Endodermal cell (in vitro differentiated cells): ENCODE measurements around the gene ELMO1. TPM values are rescaled to one million over a fixed set of nuclear protein-coding genes. Genes with fewer than 3 reads are reported as not detected.
A peak's percentile ranks its signal among the peaks of the same experiment; 100 is the strongest.

ENCODE experiments used
- DNase-seq: peaks from one replicate; pipeline ENCODE4 v3.0.0-alpha.2; 2017
- H3K27ac ChIP-seq: 2 replicates; pipeline ENCODE4 v1.5.1; 2013; ENCODE audit warnings: mild to moderate bottlenecking, low read depth, low read length, moderate library complexity
- H3K27me3 ChIP-seq: 2 replicates; pipeline ENCODE4 v1.6.1; 2013; ENCODE audit warnings: mild to moderate bottlenecking, low read length, moderate library complexity; ENCODE audit not compliant: insufficient read depth, control insufficient read depth, poor library complexity, severe bottlenecking
- H3K36me3 ChIP-seq: 2 replicates; pipeline ENCODE4 v1.7.0; 2013; ENCODE audit warnings: mild to moderate bottlenecking, low read length, moderate library complexity; ENCODE audit not compliant: control insufficient read depth, insufficient read depth
- H3K4me1 ChIP-seq: one replicate; pipeline ENCODE4 v1.7.0; 2013; ENCODE audit warnings: low read length; ENCODE audit not compliant: control insufficient read depth, insufficient read depth
- H3K4me3 ChIP-seq: 2 replicates; pipeline ENCODE4 v1.5.1; 2013; ENCODE audit warnings: mild to moderate bottlenecking, low read length, moderate library complexity
- H3K9ac ChIP-seq: 2 replicates; pipeline ENCODE4 v1.6.1; 2013; ENCODE audit warnings: mild to moderate bottlenecking, low read length, moderate library complexity; ENCODE audit not compliant: poor library complexity, severe bottlenecking; ENCODE audit errors: extremely low read depth
- H3K9me3 ChIP-seq: 2 replicates; pipeline ENCODE4 v1.6.1; 2013; ENCODE audit warnings: mild to moderate bottlenecking, low read length, moderate library complexity; ENCODE audit not compliant: control insufficient read depth
- H3K27ac Mint-ChIP-seq: 2 replicates; pipeline ENCODE4 v1.8.0; 2020; ENCODE audit warnings: mixed read lengths
- H3K27me3 Mint-ChIP-seq: 2 replicates; pipeline ENCODE4 v1.8.0; 2021; ENCODE audit warnings: mild to moderate bottlenecking, mixed read lengths; ENCODE audit not compliant: insufficient read depth
- H3K36me3 Mint-ChIP-seq: 2 replicates; pipeline ENCODE4 v1.8.0; 2020; ENCODE audit warnings: low read depth, mixed read lengths
- H3K4me1 Mint-ChIP-seq: 2 replicates; pipeline ENCODE4 v1.8.0; 2020; ENCODE audit warnings: mixed read lengths
- H3K4me3 Mint-ChIP-seq: 2 replicates; pipeline ENCODE4 v1.8.0; 2020; ENCODE audit warnings: mild to moderate bottlenecking, moderate library complexity, mixed read lengths
- H3K9me3 Mint-ChIP-seq: 2 replicates; pipeline ENCODE4 v1.8.0; 2020; ENCODE audit warnings: mild to moderate bottlenecking, mixed read lengths
- CTCF ChIP-seq: fragments of 200-600 bp; sonication (generic); conservative IDR thresholded peaks from 2 replicates; pipeline ENCODE4 v1.5.0; 2021; ENCODE audit warnings: antibody characterized with exemption, mild to moderate bottlenecking
- WGBS, 2 experiments: methylation state at CpG; one replicate each; pipeline versions ENCODE4 v1.1.5 to v1.1.7; 2013; ENCODE audit warnings: missing lambda C conversion rate in 2 of 2, mixed read lengths in 1 of 2; ENCODE audit not compliant: insufficient coverage in 1 of 2, insufficient read length in 1 of 2; 5-methylcytosine and 5-hydroxymethylcytosine counted together
- total RNA-seq, 2 donors: library from RNA; stranded (reverse); fragmentation: NEBNext Ultra II Directional in 1 of 2; extraction: Animal tissue kit (Norgen Biotek cat#: 25700) in 1 of 2; gene quantifications; 2 replicates in 1 of 2; 3 replicates in 1 of 2; pipeline ENCODE4 v1.2.1, GENCODE V29; 2021

The ELMO1 gene
- total RNA-seq, 2 donors from 2014 or later, result 120 to 131 TPM

- peak overlapping the region; percentile 10 for H3K4me3 Mint-ChIP-seq
- H3K4me1 Mint-ChIP-seq, result peaks cover 29% of the 10 kb centered on the region
- Histone ChIP-seq H3K27ac (peak overlapping the region; percentile 99), H3K36me3 (peaks cover 17% of the 10 kb centered on the region), H3K9ac (no peak overlapping the region), H3K27me3 (no peaks in the 10 kb centered on the region), H3K4me3 (no peak overlapping the region), H3K4me1 (peaks cover 6% of the 10 kb centered on the region), H3K9me3 (peaks cover 1% of the 10 kb centered on the region)
- peaks cover 31% of the 10 kb centered on the region for H3K36me3 Mint-ChIP-seq
- DNase-seq, result peak; percentile 80
- no peak for TF ChIP-seq CTCF
- H3K27me3 Mint-ChIP-seq, result no peaks in the 10 kb centered on the region
- 40 to 48% methylated on average over 2 of the region's 2 CpGs for WGBS, 2 experiments
- peak overlapping the region; percentile 94 for H3K27ac Mint-ChIP-seq
- H3K9me3 Mint-ChIP-seq, result peaks cover 3% of the 10 kb centered on the region
Measured at GRCh38 chr7:37247861-37248260, 200.8 kb downstream of the ELMO1 start.

- peak overlapping the region; percentile 20 for H3K27ac Mint-ChIP-seq
- H3K36me3 Mint-ChIP-seq, result peaks cover 33% of the 10 kb centered on the region
- TF ChIP-seq CTCF, result no peak
- Histone ChIP-seq H3K27ac (no peak overlapping the region), H3K4me1 (peaks cover 6% of the 10 kb centered on the region), H3K27me3 (no peaks in the 10 kb centered on the region), H3K9me3 (peaks cover 15% of the 10 kb centered on the region), H3K4me3 (no peak overlapping the region), H3K36me3 (peaks cover 35% of the 10 kb centered on the region), H3K9ac (no peak overlapping the region)
- WGBS, 2 experiments, result 95 to 100% methylated on average over 2 to 5 of the region's 5 CpGs
- no peaks in the 10 kb centered on the region for H3K27me3 Mint-ChIP-seq
- DNase-seq, result no peak
- H3K4me1 Mint-ChIP-seq, result peaks cover 22% of the 10 kb centered on the region
- H3K9me3 Mint-ChIP-seq, result no peaks in the 10 kb centered on the region
- no peak overlapping the region for H3K4me3 Mint-ChIP-seq
Measured at GRCh38 chr7:37245590-37245989, 203.1 kb downstream of the ELMO1 start.

- Histone ChIP-seq H3K4me3 (no peak overlapping the region), H3K27me3 (no peaks in the 10 kb centered on the region), H3K4me1 (no peaks in the 10 kb centered on the region), H3K27ac (no peak overlapping the region), H3K9ac (no peak overlapping the region), H3K36me3 (peaks cover 27% of the 10 kb centered on the region), H3K9me3 (peaks cover 5% of the 10 kb centered on the region)
- Mint-ChIP-seq H3K4me1 (peaks cover 13% of the 10 kb centered on the region), H3K4me3 (no peak overlapping the region), H3K27me3 (no peaks in the 10 kb centered on the region), H3K36me3 (peaks cover 34% of the 10 kb centered on the region), H3K27ac (no peak overlapping the region), H3K9me3 (no peaks in the 10 kb centered on the region)
- WGBS, 2 experiments, result no CpG with 5 or more reads among the region's 1 CpG
- DNase-seq, result no peak
- TF ChIP-seq CTCF, result no peak
Measured at GRCh38 chr7:37236906-37237305, 211.8 kb downstream of the ELMO1 start.
